ENCODE results near the gene SNX32. TPM values are rescaled to one million over a fixed set of nuclear protein-coding genes. Genes with fewer than 3 reads are reported as not detected.

The SNX32 gene
- total and polyA plus RNA-seq, 9 of the 15 experiments (the other 6 are each of a cell fraction or from before 2014, with no cell fraction given), result 0.03 TPM; not detected in 7

GRCh38 chr11:65788821-65789220 lies 44.9 kb upstream of the SNX32 start (continued):
- no peak for TF ChIP-seq ATF2 (CRISPR knock-in tag; IDR thresholded peaks at IDR 0.05)
- TF ChIP-seq TARDBP (IDR thresholded peaks at IDR 0.05), result no peak
- TF ChIP-seq, protein P1, sequence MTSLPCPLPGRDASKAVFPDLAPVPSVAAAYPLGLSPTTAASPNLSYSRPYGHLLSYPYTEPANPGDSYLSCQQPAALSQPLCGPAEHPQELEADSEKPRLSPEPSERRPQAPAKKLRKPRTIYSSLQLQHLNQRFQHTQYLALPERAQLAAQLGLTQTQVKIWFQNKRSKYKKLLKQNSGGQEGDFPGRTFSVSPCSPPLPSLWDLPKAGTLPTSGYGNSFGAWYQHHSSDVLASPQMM (CRISPR knock-in tag; IDR thresholded peaks at IDR 0.05), result no peak
- TF ChIP-seq ZBTB7A (IDR thresholded peaks at IDR 0.05; ENCODE audit: borderline replicate concordance, control insufficient read depth, low read depth, low read length), result no peak
- no peak for TF ChIP-seq MYBL2 (IDR thresholded peaks at IDR 0.05; ENCODE audit: low read depth)
- TF ChIP-seq MYBL2 (CRISPR knock-in tag; IDR thresholded peaks at IDR 0.05; ENCODE audit: borderline replicate concordance), result no peak
- TF ChIP-seq ZNF3 (CRISPR knock-in tag; IDR thresholded peaks at IDR 0.05), result no peak
- no peak for TF ChIP-seq FOXP4 (CRISPR knock-in tag; IDR thresholded peaks at IDR 0.05; ENCODE audit: borderline replicate concordance)
- no peak for TF ChIP-seq ZNF217 (CRISPR knock-in tag; IDR thresholded peaks at IDR 0.05)
- no peak for TF ChIP-seq NONO (IDR thresholded peaks at IDR 0.05; ENCODE audit: low read depth in 2 of 2, low read length in 1 of 2)
- no peak for TF ChIP-seq JUND (IDR thresholded peaks at IDR 0.05; ENCODE audit: borderline replicate concordance, low read depth, low read length)
- TF ChIP-seq JUND (tag; IDR thresholded peaks at IDR 0.05; ENCODE audit: borderline replicate concordance, low read depth, low read length), result no peak
- TF ChIP-seq CC2D1A (IDR thresholded peaks at IDR 0.05), result no peak
- no peak for TF ChIP-seq MTA3 (IDR thresholded peaks at IDR 0.05; ENCODE audit: borderline replicate concordance)
- TF ChIP-seq ZNF146 (CRISPR knock-in tag; IDR thresholded peaks at IDR 0.05; ENCODE audit: unreplicated experiment), result no peak
- TF ChIP-seq ETV5 (CRISPR knock-in tag; IDR thresholded peaks at IDR 0.05; ENCODE audit: low read depth), result no peak
